OCI-LY3 (cell line): ENCODE data around the gene CCL16.

Experiments used
- H2AFZ ChIP-seq: fragments of 200-600, 300-600 bp; shearing (Covaris generic); 2 replicates; pipeline ENCODE4 v1.6.0; 2014; ENCODE audit warnings: antibody characterized with exemption, low read depth, low read length
- H3K27ac ChIP-seq: fragments of 200-600, 300-600 bp; sonication (generic); 2 replicates; pipeline ENCODE4 v1.5.1; 2014; ENCODE audit warnings: mild to moderate bottlenecking, low read length, moderate library complexity, mixed read lengths
- H3K27me3 ChIP-seq: fragments of 200-600, 300-600 bp; sonication (generic); 2 replicates; pipeline ENCODE4 v1.6.1; 2014; ENCODE audit warnings: low read depth, low read length, mixed read lengths
- H3K36me3 ChIP-seq: fragments of 200-600, 300-600 bp; sonication (generic); replicated peaks from 2 replicates; pipeline ENCODE3; 2014; ENCODE audit warnings: low read depth, low read length, mixed read lengths
- H3K4me1 ChIP-seq: fragments of 300-600, 200-600 bp; sonication (generic); 2 replicates; pipeline ENCODE4 v1.6.1; 2014; ENCODE audit warnings: low read length, mixed read lengths
- H3K4me2 ChIP-seq: fragments of 200-600, 300-600 bp; sonication (generic); 2 replicates; pipeline ENCODE4 v1.6.1; 2014; ENCODE audit warnings: low read length, mixed read lengths
- H3K4me3 ChIP-seq: fragments of 300-600, 200-600 bp; sonication (generic); 2 replicates; pipeline ENCODE4 v1.5.1; 2014; ENCODE audit warnings: antibody characterized with exemption, mild to moderate bottlenecking, low read length, moderate library complexity
- H3K79me2 ChIP-seq: fragments of 300-600, 200-600 bp; shearing (Covaris generic); 2 replicates; pipeline ENCODE4 v1.6.1; 2014; ENCODE audit warnings: mild to moderate bottlenecking, low read length, mixed read lengths
- H3K9ac ChIP-seq: fragments of 300-600, 200-600 bp; shearing (Covaris generic); 2 replicates; pipeline ENCODE4 v1.6.0; 2014; ENCODE audit warnings: mild to moderate bottlenecking, low read length, moderate library complexity
- H3K9me3 ChIP-seq: fragments of 200-600, 300-600 bp; shearing (Covaris generic); 2 replicates; pipeline ENCODE4 v1.6.1; 2014; ENCODE audit warnings: low read length, mixed read lengths; ENCODE audit not compliant: insufficient read depth
- H4K20me1 ChIP-seq: fragments of 200-600, 300-600 bp; sonication (generic); 2 replicates; pipeline ENCODE4 v1.6.1; 2016; ENCODE audit warnings: low read length, mixed read lengths; ENCODE audit not compliant: insufficient read depth
- CTCF ChIP-seq: fragments of 200-600, 300-600 bp; sonication (generic); IDR thresholded peaks from 2 replicates; pipeline ENCODE4 v1.5.1; 2014; ENCODE audit warnings: antibody characterized with exemption, low read length, low read depth
- EZH2phosphoT487 ChIP-seq: fragments of 200-600 bp; shearing (Covaris generic); IDR thresholded peaks from 2 replicates; pipeline ENCODE4 v1.6.1; 2018; ENCODE audit warnings: antibody characterized with exemption, mixed run types, low read depth

CCL16 gene

DNA sequence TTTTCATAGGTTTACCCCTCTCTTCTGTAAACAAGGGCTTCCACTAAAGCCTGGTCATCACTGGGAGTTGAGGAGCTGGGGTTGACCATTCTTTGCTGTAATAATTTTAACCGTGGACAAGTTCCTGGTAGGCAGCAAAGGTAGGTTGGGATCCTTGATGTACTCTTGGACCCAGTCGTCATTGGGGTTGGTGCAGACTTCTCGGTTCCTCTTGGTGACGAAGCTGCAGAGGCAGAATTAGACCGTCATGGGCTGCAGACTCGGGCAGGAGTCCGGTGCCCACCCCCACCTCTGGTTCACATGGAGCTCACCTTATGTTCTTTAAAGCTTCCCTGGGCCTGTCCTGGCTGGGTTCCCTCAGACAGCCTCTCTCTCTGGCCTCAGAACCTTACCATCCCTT is 3.8 kb downstream of the CCL16 start:
- peak overlapping the region; percentile 48 for H3K4me3 ChIP-seq
- 0 out of 2 replicates have a peak overlapping the region, but pooled peaks have one; percentile 53 for H2AFZ ChIP-seq
- TF ChIP-seq CTCF (no peak), EZH2phosphoT487 (no peak)
- peak overlapping the region; percentile 73 for H3K4me2 ChIP-seq
- H3K9me3 ChIP-seq = no peaks in the 10 kb centered on the region
- 0 out of 2 replicates have a peak overlapping the region, but pooled peaks have one; percentile 2 for H3K9ac ChIP-seq
- H3K4me1 ChIP-seq = peaks cover 24% of the 10 kb centered on the region
- H3K36me3 ChIP-seq = no peaks in the 10 kb centered on the region
- H4K20me1 ChIP-seq = no peaks in the 10 kb centered on the region
- peaks cover 44% of the 10 kb centered on the region for H3K27me3 ChIP-seq
- no peaks in the 10 kb centered on the region for H3K79me2 ChIP-seq
- H3K27ac ChIP-seq = no peak overlapping the region; the same call in 1 of the 2 replicates

DNA sequence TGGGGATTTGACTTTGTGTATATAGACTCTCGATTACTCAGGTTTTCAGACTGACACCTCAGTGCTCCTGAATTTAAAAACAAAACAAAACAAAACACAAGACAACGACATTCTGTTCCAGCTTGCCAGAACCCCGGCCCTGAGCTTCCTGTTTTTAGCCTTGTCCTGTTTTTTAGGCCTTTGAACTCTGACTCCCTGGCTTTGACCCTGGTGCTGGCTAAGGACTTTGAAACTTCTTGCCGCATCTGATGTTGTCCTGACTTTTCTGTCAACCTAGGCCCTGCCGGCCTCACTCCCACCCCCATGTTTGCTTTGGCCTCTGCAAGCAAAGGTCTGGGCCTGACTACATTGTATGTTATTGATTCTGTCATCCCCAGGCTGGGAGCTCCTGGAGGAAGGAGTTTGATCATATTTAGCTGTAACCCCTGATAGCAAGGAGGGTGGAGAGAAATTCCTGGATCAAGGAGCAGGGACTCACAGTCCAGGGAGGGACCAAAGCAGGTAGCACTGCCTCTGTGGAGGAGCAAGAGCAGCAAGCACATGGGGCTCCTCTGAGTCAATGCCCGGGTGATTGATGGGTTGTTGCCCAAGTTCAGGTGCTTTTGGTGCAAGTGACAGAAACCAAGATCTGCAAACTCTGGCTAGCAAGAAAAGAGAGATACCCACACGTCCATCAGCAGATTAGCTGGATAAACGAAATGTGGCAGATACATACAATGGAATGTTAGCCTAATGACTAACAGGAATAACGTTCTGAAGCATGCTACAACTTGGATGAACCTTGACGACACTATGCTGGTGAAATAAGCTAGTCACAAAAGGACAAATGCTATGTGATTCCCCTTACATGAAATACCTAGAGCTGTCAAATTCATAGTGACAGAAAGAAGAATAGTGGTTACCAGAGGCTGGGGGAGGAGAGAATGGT is 7.7 kb downstream of the CCL16 start:
- Histone ChIP-seq H3K27ac (no peak overlapping the region), H2AFZ (0 out of 2 replicates have a peak overlapping the region, but pooled peaks have one; percentile 13), H3K4me1 (peaks cover 45% of the 10 kb centered on the region), H3K36me3 (no peaks in the 10 kb centered on the region), H4K20me1 (no peaks in the 10 kb centered on the region), H3K4me2 (no peak overlapping the region), H3K79me2 (no peaks in the 10 kb centered on the region), H3K4me3 (no peak overlapping the region), H3K27me3 (peaks cover 30% of the 10 kb centered on the region), H3K9me3 (no peaks in the 10 kb centered on the region), H3K9ac (no peak overlapping the region)
- no peak for TF ChIP-seq CTCF
- no peak for TF ChIP-seq EZH2phosphoT487

DNA sequence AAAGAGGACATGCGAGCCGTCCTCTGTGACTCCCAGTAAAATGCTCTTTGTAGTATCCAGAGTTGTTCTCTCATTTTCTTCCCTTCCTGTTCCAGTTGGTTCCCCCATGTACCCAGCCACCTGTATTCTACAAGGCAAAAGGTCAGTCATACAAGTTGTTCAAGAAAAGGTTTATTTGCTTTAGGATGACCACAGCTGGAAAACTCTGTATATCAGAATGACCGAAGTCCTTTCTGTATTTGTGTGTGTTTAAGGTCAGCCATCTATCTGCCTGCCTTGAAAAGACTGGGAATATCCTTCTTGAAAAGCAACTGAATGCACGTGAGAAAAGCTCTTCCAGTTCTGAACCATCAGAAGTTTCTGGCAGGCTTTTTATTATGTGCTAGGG is 8.4 kb downstream of the CCL16 start:
- Histone ChIP-seq H3K4me2 (no peak overlapping the region), H3K9me3 (no peaks in the 10 kb centered on the region), H2AFZ (no peak overlapping the region), H3K4me3 (no peak overlapping the region), H3K79me2 (no peaks in the 10 kb centered on the region), H4K20me1 (no peaks in the 10 kb centered on the region), H3K36me3 (no peaks in the 10 kb centered on the region), H3K27ac (no peak overlapping the region), H3K4me1 (peaks cover 41% of the 10 kb centered on the region), H3K9ac (no peak overlapping the region), H3K27me3 (peaks cover 23% of the 10 kb centered on the region)
- TF ChIP-seq EZH2phosphoT487 (no peak), CTCF (no peak)

DNA sequence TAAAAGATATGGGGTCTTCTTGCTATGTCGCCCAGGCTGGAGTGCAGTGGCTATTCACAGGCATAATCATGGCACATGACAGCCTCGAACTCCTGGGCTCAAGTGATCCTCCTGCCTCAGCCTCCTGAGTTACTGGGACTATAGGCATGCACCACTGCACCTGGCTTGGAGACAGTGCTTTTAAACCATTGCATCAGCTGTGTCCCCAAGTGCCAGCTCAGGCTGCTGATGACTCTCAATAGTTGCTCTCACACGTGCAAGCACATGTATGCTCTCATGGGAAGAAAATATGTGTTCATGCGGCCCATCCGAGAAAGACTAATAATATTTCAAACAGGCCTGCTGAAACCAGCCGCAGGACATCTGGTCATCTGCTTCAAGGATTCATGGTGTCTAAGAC is 8.8 kb downstream of the CCL16 start:
- H3K9ac ChIP-seq = no peak overlapping the region
- H3K4me3 ChIP-seq = no peak overlapping the region
- no peak overlapping the region for H3K27ac ChIP-seq
- H3K9me3 ChIP-seq = no peaks in the 10 kb centered on the region
- H2AFZ ChIP-seq = no peak overlapping the region
- no peak for TF ChIP-seq CTCF
- no peak for TF ChIP-seq EZH2phosphoT487
- no peaks in the 10 kb centered on the region for H3K36me3 ChIP-seq
- peaks cover 37% of the 10 kb centered on the region for H3K4me1 ChIP-seq
- H3K4me2 ChIP-seq = no peak overlapping the region
- H3K79me2 ChIP-seq = no peaks in the 10 kb centered on the region
- no peaks in the 10 kb centered on the region for H4K20me1 ChIP-seq
- H3K27me3 ChIP-seq = peaks cover 20% of the 10 kb centered on the region
